ENCODE data around the gene ZNF236. TPM values are rescaled to one million over a fixed set of nuclear protein-coding genes. Genes with fewer than 3 reads are reported as not detected.
A peak's percentile ranks its signal among the peaks of the same experiment; 100 is the strongest.

ZNF236 gene
- total RNA-seq, 1 donor from 2014 or later, result 18.4 TPM

DNA sequence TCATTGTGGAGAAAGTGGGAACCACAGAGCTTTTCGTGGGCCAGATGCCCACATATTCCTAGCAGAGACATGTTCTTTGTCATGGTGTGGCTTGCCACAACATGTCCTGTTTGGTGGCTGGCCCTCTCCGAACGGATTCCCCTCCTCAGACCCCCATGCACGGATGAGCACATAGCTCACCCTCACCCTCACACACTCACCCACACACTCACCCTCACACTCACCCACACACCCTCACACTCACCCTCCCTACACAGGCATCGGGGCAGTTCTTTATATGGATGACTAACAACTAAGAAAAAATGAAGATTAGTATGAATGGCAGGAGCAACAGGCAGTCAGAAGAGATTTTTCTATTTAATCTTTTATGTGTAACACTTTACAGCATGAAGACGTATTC lies 149.9 kb downstream of the ZNF236 start:
- Mint-ChIP-seq H3K4me1 (peaks cover 27% of the 10 kb centered on the region), H3K4me3 (no peak overlapping the region), H3K36me3 (ENCODE audit: low read depth) (no peaks in the 10 kb centered on the region), H3K27ac (ENCODE audit: unreplicated experiment) (no peak overlapping the region), H3K9me3 (no peaks in the 10 kb centered on the region), H3K27me3 (ENCODE audit: low read depth) (no peaks in the 10 kb centered on the region)
- TF ChIP-seq, protein P1, sequence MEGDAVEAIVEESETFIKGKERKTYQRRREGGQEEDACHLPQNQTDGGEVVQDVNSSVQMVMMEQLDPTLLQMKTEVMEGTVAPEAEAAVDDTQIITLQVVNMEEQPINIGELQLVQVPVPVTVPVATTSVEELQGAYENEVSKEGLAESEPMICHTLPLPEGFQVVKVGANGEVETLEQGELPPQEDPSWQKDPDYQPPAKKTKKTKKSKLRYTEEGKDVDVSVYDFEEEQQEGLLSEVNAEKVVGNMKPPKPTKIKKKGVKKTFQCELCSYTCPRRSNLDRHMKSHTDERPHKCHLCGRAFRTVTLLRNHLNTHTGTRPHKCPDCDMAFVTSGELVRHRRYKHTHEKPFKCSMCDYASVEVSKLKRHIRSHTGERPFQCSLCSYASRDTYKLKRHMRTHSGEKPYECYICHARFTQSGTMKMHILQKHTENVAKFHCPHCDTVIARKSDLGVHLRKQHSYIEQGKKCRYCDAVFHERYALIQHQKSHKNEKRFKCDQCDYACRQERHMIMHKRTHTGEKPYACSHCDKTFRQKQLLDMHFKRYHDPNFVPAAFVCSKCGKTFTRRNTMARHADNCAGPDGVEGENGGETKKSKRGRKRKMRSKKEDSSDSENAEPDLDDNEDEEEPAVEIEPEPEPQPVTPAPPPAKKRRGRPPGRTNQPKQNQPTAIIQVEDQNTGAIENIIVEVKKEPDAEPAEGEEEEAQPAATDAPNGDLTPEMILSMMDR (conservative IDR thresholded peaks at IDR 0.05), result no peak
- DNase-seq (ENCODE audit: low read depth, low spot score), result no peak

DNA sequence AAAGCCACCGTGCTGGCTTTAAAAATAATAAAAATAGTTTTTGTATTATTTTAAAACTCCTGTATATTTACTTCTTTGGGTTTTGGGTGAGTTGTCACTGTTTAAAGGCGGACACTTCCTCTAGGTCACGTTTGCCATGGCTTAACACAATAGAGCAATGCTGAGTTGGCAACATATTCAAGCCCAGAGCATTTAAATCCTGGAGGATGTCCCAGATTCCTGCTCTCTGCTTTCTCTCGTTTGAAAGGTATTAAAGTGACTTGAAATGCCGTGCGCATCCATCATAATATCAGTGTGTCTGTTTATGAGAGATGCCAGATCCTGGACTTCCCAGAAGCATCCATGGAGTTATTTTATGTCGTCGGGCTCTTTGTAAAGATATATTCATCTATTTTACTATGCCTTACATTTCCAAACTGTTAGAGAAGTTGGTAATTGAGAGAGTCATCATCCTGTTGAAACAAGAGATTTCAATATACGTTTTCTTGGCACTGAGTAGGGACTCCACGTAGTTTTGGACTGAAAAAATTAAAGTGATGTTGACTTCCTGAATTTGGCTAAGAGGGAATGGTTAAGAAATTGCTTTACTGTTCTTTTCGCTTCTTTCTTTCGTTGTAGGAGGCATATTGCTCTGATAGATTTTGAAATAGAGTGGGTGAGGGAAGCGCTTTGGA lies 150.6 kb downstream of the ZNF236 start:
- TF ChIP-seq, protein P1 (conservative IDR thresholded peaks at IDR 0.05), result no peak
- no peaks in the 10 kb centered on the region for H3K27me3 Mint-ChIP-seq (ENCODE audit: low read depth)
- DNase-seq (ENCODE audit: low read depth, low spot score), result no peak
- H3K4me3 Mint-ChIP-seq, result no peak overlapping the region
- H3K27ac Mint-ChIP-seq (ENCODE audit: unreplicated experiment), result no peak overlapping the region
- no peaks in the 10 kb centered on the region for H3K36me3 Mint-ChIP-seq (ENCODE audit: low read depth)
- H3K9me3 Mint-ChIP-seq, result no peaks in the 10 kb centered on the region
- peaks cover 27% of the 10 kb centered on the region for H3K4me1 Mint-ChIP-seq

DNA sequence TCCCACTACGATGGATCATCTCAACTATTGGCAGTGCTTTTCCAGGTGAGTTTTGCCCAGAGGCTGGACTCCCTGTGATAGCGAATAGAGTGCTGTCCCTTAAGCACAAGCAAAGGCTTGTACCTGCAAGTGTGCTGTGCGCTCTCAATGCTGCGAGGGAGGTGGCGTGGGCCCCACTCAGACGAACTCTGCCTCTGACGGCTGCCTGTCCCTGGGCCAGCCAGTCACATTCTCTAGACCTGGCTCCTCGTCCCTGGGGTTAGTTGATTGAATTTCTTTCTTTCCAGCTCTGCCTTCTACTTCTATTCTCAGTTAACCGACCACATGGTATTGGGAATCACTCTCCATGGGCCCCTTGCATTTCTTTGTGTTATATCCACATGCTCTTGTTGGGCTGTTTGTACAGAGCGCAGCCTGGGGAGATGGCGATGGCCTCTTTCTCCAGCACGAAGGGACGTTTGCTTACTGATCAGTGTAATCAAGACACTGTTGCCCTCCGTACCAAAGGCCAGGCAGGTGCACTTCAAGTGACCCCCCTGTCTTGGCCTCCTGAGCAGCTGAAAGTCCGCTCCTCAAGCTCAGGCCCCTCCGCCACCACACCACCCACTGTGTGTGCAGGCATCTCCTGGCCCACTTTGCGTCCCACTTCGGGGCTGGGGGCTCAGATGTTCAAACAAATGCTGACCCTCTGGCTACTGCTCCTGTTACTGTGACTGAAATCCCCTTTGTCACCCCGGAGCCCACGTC lies 151.3 kb downstream of the ZNF236 start:
- DNase-seq (ENCODE audit: low read depth, low spot score), result no peak
- Mint-ChIP-seq H3K9me3 (no peaks in the 10 kb centered on the region), H3K27me3 (ENCODE audit: low read depth) (no peaks in the 10 kb centered on the region), H3K4me1 (peaks cover 27% of the 10 kb centered on the region), H3K36me3 (ENCODE audit: low read depth) (no peaks in the 10 kb centered on the region), H3K4me3 (no peak overlapping the region), H3K27ac (ENCODE audit: unreplicated experiment) (no peak overlapping the region)
- TF ChIP-seq, protein P1 (conservative IDR thresholded peaks at IDR 0.05), result no peak

DNA sequence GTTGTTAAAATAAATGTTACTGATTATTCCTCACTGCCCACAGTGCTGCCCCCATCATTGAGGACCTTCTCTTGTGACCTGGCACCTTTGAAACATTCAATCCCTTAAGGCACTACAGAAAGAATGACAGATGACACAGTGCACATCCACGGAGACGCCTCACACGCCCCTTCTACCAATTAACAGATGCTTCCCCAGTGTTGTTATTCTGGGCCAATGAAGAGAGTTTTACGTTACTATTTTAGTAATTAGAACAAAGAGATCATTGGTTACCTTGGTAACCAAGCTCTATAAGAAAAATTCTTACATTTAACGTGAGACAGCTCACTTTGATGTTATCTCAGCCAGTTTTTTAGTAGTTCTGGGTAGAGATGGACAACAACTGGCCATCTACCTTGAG lies 152.0 kb downstream of the ZNF236 start:
- H3K36me3 Mint-ChIP-seq (ENCODE audit: low read depth), result no peaks in the 10 kb centered on the region
- no peak overlapping the region for H3K27ac Mint-ChIP-seq (ENCODE audit: unreplicated experiment)
- H3K4me1 Mint-ChIP-seq, result peaks cover 27% of the 10 kb centered on the region
- TF ChIP-seq, protein P1 (conservative IDR thresholded peaks at IDR 0.05), result no peak
- no peak for DNase-seq (ENCODE audit: low read depth, low spot score)
- H3K27me3 Mint-ChIP-seq (ENCODE audit: low read depth), result no peaks in the 10 kb centered on the region
- no peak overlapping the region for H3K4me3 Mint-ChIP-seq
- no peaks in the 10 kb centered on the region for H3K9me3 Mint-ChIP-seq

DNA sequence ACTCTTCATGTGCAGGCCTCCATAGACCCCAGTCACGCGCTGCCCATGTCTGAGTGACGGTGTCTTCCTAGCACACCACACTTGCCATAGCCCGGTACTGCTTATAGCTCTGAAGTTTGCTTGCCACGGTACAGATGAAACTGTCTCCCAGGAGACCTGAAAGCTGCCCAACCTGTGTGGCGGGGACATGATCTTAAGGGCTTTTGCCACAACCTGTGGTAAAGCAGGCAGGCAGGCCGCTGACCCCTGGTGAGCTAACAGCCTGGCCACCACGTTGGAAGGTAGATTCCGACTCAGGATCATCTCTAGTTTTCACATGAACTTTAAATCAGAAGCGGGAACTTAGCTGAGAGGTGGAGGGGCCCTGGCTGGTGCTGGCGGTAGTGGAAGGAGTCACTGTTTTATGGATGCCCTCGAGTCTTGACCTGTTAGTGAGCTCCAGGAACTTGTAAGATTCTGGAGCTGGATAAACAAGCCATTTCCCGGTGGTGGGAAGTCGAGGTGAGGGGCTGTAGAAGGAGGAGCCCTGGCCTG lies 153.3 kb downstream of the ZNF236 start:
- DNase-seq (ENCODE audit: low read depth, low spot score), result no peak
- H3K4me1 Mint-ChIP-seq, result peaks cover 32% of the 10 kb centered on the region
- no peak overlapping the region for H3K4me3 Mint-ChIP-seq
- TF ChIP-seq, protein P1 (conservative IDR thresholded peaks at IDR 0.05), result no peak
- H3K27me3 Mint-ChIP-seq (ENCODE audit: low read depth), result no peaks in the 10 kb centered on the region
- no peaks in the 10 kb centered on the region for H3K36me3 Mint-ChIP-seq (ENCODE audit: low read depth)
- H3K9me3 Mint-ChIP-seq, result no peaks in the 10 kb centered on the region
- H3K27ac Mint-ChIP-seq (ENCODE audit: unreplicated experiment), result peak overlapping the region; percentile 75
